Trophoblast cell (in vitro differentiated cells and primary cell): ENCODE measurements around the gene NPAS1.

Experiments
- DNase-seq, 2 donors: peaks; one replicate each; pipeline ENCODE4 v3.0.0-alpha.2; 2016
- H2AFZ ChIP-seq: 2 replicates; pipeline ENCODE4 v1.6.1; 2013; ENCODE audit warnings: low read length, moderate library complexity, mild to moderate bottlenecking; ENCODE audit not compliant: insufficient read depth, poor library complexity
- H2AK5ac ChIP-seq: 2 replicates; pipeline ENCODE4 v1.6.1; 2013; ENCODE audit warnings: mild to moderate bottlenecking, low read length
- H2BK120ac ChIP-seq: 2 replicates; pipeline ENCODE4 v1.6.1; 2013; ENCODE audit warnings: low read length, mild to moderate bottlenecking, moderate library complexity; ENCODE audit not compliant: insufficient read depth, poor library complexity
- H2BK12ac ChIP-seq: 2 replicates; pipeline ENCODE4 v1.6.1; 2013; ENCODE audit warnings: mild to moderate bottlenecking, low read length, moderate library complexity
- H2BK5ac ChIP-seq: 2 replicates; pipeline ENCODE4 v1.6.1; 2013; ENCODE audit warnings: low read length, low read depth, moderate library complexity, mild to moderate bottlenecking; ENCODE audit not compliant: poor library complexity
- H3K14ac ChIP-seq: 2 replicates; pipeline ENCODE4 v1.6.1; 2013; ENCODE audit warnings: mild to moderate bottlenecking, low read length
- H3K18ac ChIP-seq: 2 replicates; pipeline ENCODE4 v1.6.1; 2013; ENCODE audit warnings: mild to moderate bottlenecking, low read length
- H3K23ac ChIP-seq: 2 replicates; pipeline ENCODE4 v1.6.1; 2013; ENCODE audit warnings: low read length
- H3K27ac ChIP-seq: 2 replicates; pipeline ENCODE4 v1.5.1; 2013; ENCODE audit warnings: low read depth, mild to moderate bottlenecking, inconsistent platforms, low read length, moderate library complexity
- H3K27me3 ChIP-seq: 2 replicates; pipeline ENCODE4 v1.6.1; 2013; ENCODE audit warnings: inconsistent platforms, mild to moderate bottlenecking, low read length, moderate library complexity; ENCODE audit not compliant: insufficient read depth
- H3K36me3 ChIP-seq, 2 experiments: 1 replicate in 1 of 2; 2 replicates in 1 of 2; pipeline ENCODE4 v1.6.1; 2013; ENCODE audit warnings: low read length in 2 of 2, mild to moderate bottlenecking in 2 of 2, moderate library complexity in 1 of 2; ENCODE audit not compliant: insufficient read depth in 2 of 2, control insufficient read depth in 1 of 2
- H3K4ac ChIP-seq: 2 replicates; pipeline ENCODE4 v1.6.1; 2013; ENCODE audit warnings: low read depth, mild to moderate bottlenecking, low read length, moderate library complexity
- H3K4me1 ChIP-seq, 2 experiments: 1 replicate in 1 of 2; 2 replicates in 1 of 2; pipeline ENCODE4 v1.6.1; 2013; ENCODE audit warnings: low read length in 2 of 2, mild to moderate bottlenecking in 2 of 2, moderate library complexity in 1 of 2; ENCODE audit not compliant: insufficient read depth in 2 of 2, control insufficient read depth in 1 of 2
- H3K4me2 ChIP-seq: 2 replicates; pipeline ENCODE4 v1.6.1; 2013; ENCODE audit warnings: inconsistent platforms, mild to moderate bottlenecking, low read length, moderate library complexity
- H3K4me3 ChIP-seq: 2 replicates; pipeline ENCODE4 v1.5.1; 2013; ENCODE audit warnings: mild to moderate bottlenecking, low read depth, low read length, inconsistent platforms
- H3K79me1 ChIP-seq: one replicate; pipeline ENCODE4 v1.6.1; 2013; ENCODE audit warnings: low read length
- H3K79me2 ChIP-seq: 2 replicates; pipeline ENCODE4 v1.6.1; 2013; ENCODE audit warnings: low read length, mild to moderate bottlenecking; ENCODE audit not compliant: control insufficient read depth, insufficient read depth, poor library complexity
- H3K9ac ChIP-seq: 2 replicates; pipeline ENCODE4 v1.6.1; 2013; ENCODE audit warnings: mild to moderate bottlenecking, low read length
- H3K9me3 ChIP-seq: 2 replicates; pipeline ENCODE4 v1.6.1; 2013; ENCODE audit warnings: low read depth, mild to moderate bottlenecking, control low read depth, inconsistent platforms, low read length; ENCODE audit not compliant: insufficient read depth
- H4K12ac ChIP-seq: 2 replicates; pipeline ENCODE4 v1.6.1; 2013; ENCODE audit warnings: low read depth, mild to moderate bottlenecking, low read length, moderate library complexity
- H4K8ac ChIP-seq: 2 replicates; pipeline ENCODE4 v1.6.1; 2013; ENCODE audit warnings: low read depth, mild to moderate bottlenecking, low read length, moderate library complexity
- H4K91ac ChIP-seq: one replicate; pipeline ENCODE4 v1.6.1; 2013; ENCODE audit warnings: low read depth, mild to moderate bottlenecking, low read length, moderate library complexity
- WGBS: extraction: QIAGEN DNeasy Blood & Tissue Kit; methylation state at CpG from one replicate; pipeline ENCODE4 v1.1.7; 2013; ENCODE audit warnings: missing lambda C conversion rate; ENCODE audit not compliant: insufficient read length, insufficient coverage; ENCODE audit errors: extremely low coverage; 5-methylcytosine and 5-hydroxymethylcytosine counted together

Gene NPAS1

DNA sequence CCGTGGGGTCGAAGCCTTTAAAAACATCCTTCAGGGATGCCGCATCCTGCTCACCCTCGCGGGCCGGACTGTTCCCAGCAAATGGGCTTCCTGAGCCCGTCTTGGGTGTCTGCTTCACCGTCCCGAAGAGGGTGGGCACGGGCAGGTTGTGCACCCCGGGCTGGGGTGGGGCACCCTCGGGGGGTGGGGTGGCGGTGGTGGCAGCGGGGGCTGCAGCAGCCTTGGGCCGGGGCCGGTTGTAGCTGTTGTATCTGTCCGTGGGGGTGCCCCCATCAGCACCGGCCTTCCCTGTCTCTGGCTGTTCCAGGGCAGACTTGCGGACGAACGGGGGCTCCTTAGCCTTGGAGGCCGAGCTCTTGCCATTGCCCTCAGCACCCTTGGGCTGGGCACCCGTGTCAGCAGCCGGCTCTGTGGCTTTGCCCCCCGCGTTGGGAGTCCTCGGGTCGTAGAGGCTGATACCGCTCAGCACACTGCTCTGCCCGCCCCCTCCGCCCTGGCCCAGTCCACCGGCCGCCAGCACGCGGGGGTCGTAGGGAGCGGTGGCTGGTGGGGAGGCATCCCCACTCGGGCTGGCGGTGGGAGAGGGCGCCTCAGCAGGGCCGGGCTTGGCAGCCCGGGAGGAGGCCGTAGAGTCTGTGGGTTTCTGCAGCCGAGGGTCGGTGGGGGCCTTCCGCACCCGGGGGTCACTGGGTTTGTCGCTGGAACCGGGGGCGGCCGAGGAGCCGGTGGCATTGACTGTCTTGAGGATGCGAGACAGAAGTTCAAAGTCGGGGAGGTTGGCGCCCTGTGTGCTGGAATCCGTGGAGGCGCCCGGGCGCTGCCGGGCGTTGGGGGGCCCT is 47.0 kb downstream of the NPAS1 start:
- no peak overlapping the region for H2BK120ac ChIP-seq
- no peak overlapping the region for H4K91ac ChIP-seq
- no peaks in the 10 kb centered on the region for H3K27me3 ChIP-seq
- no peak overlapping the region for H3K14ac ChIP-seq
- no peak for DNase-seq
- H3K79me1 ChIP-seq, result peaks cover 2% of the 10 kb centered on the region
- no peak overlapping the region for H4K12ac ChIP-seq
- no peaks in the 10 kb centered on the region for H3K79me2 ChIP-seq
- no peak overlapping the region for H3K9ac ChIP-seq
- H3K18ac ChIP-seq, result no peak overlapping the region
- H2AK5ac ChIP-seq, result no peak overlapping the region
- WGBS, result no CpG with 5 or more reads among the region's 61 CpGs
- no peak overlapping the region for H2BK12ac ChIP-seq
- H3K4me3 ChIP-seq, result no peak overlapping the region
- no peak overlapping the region for H4K8ac ChIP-seq
- no peak overlapping the region for H3K23ac ChIP-seq
- no peaks in the 10 kb centered on the region for H3K9me3 ChIP-seq
- no peak overlapping the region for H2AFZ ChIP-seq
- H3K36me3 ChIP-seq, result peaks cover 64 to 66% of the 10 kb centered on the region in 2 experiments
- H3K4ac ChIP-seq, result no peak overlapping the region
- H2BK5ac ChIP-seq, result no peak overlapping the region
- H3K27ac ChIP-seq, result no peak overlapping the region
- H3K4me1 ChIP-seq, result peaks cover 6 to 10% of the 10 kb centered on the region in 2 experiments
- no peak overlapping the region for H3K4me2 ChIP-seq

GRCh38 chr19:47067215-47067847 is 47.7 kb downstream of the NPAS1 start:
- Histone ChIP-seq H3K14ac (no peak overlapping the region), H2AK5ac (no peak overlapping the region), H3K79me1 (peaks cover 2% of the 10 kb centered on the region), H3K4me1 (peaks cover 4 to 5% of the 10 kb centered on the region in 2 experiments), H3K4ac (no peak overlapping the region), H3K27me3 (no peaks in the 10 kb centered on the region), H4K12ac (no peak overlapping the region), H3K4me2 (no peak overlapping the region), H2BK120ac (no peak overlapping the region), H3K79me2 (no peaks in the 10 kb centered on the region), H3K23ac (no peak overlapping the region), H3K4me3 (no peak overlapping the region), H3K36me3 (peaks cover 71 to 72% of the 10 kb centered on the region in 2 experiments), H3K9me3 (no peaks in the 10 kb centered on the region), H2BK5ac (no peak overlapping the region), H4K8ac (no peak overlapping the region), H3K9ac (no peak overlapping the region), H2AFZ (no peak overlapping the region), H3K18ac (no peak overlapping the region), H4K91ac (no peak overlapping the region), H2BK12ac (no peak overlapping the region), H3K27ac (no peak overlapping the region)
- no CpG with 5 or more reads among the region's 36 CpGs for WGBS
- no peak for DNase-seq

- Histone ChIP-seq H3K14ac (no peak overlapping the region), H2AK5ac (no peak overlapping the region), H3K79me2 (no peaks in the 10 kb centered on the region), H4K12ac (no peak overlapping the region), H2AFZ (no peak overlapping the region), H3K27ac (no peak overlapping the region), H3K9me3 (no peaks in the 10 kb centered on the region), H4K8ac (no peak overlapping the region), H2BK12ac (no peak overlapping the region), H3K23ac (no peak overlapping the region), H3K4me2 (no peak overlapping the region), H3K4me1 (no peaks in the 10 kb centered on the region), H4K91ac (no peak overlapping the region), H3K4me3 (no peak overlapping the region), H3K36me3 (peaks cover 75 to 77% of the 10 kb centered on the region in 2 experiments), H3K18ac (no peak overlapping the region), H3K4ac (no peak overlapping the region), H2BK120ac (no peak overlapping the region), H3K79me1 (no peaks in the 10 kb centered on the region), H3K9ac (no peak overlapping the region), H2BK5ac (no peak overlapping the region), H3K27me3 (no peaks in the 10 kb centered on the region)
- no peak for DNase-seq
- WGBS, result no CpG with 5 or more reads among the region's 8 CpGs
These were observed 48.6 kb downstream of the NPAS1 start for GRCh38 chr19:47068246-47068645.

GRCh38 chr19:47068876-47069406 is 49.3 kb downstream of the NPAS1 start:
- Histone ChIP-seq H3K4me3 (no peak overlapping the region), H2BK120ac (no peak overlapping the region), H2AFZ (no peak overlapping the region), H3K18ac (no peak overlapping the region), H3K27me3 (no peaks in the 10 kb centered on the region), H2AK5ac (no peak overlapping the region), H3K9me3 (peaks cover 1% of the 10 kb centered on the region), H4K12ac (no peak overlapping the region), H3K27ac (no peak overlapping the region), H3K36me3 (peaks cover 75 to 77% of the 10 kb centered on the region in 2 experiments), H3K79me2 (no peaks in the 10 kb centered on the region), H3K4me1 (no peaks in the 10 kb centered on the region), H3K4ac (no peak overlapping the region), H3K23ac (no peak overlapping the region), H4K91ac (no peak overlapping the region), H3K9ac (no peak overlapping the region), H2BK5ac (no peak overlapping the region), H2BK12ac (no peak overlapping the region), H3K14ac (no peak overlapping the region), H3K4me2 (no peak overlapping the region), H4K8ac (no peak overlapping the region), H3K79me1 (no peaks in the 10 kb centered on the region)
- WGBS, result no CpG with 5 or more reads among the region's 18 CpGs
- DNase-seq, result no peak
